Upper lobe of left lung (tissue), 6 donors: ENCODE data around the gene MITF. TPM values are rescaled to one million over a fixed set of nuclear protein-coding genes. Genes with fewer than 3 reads are reported as not detected.

Experiments
- ATAC-seq, 2 donors: fragments of 200-7000 bp; cut with Tn5 transposase; one replicate each; pipeline ENCODE4 v1.9.1; 2022; ENCODE audit warnings: mild to moderate bottlenecking in 2 of 2, moderate library complexity in 2 of 2; ENCODE audit not compliant: low FRiP score in 2 of 2
- DNase-seq, 2 donors: peaks; one replicate each; pipeline ENCODE4 v3.0.0-alpha.2; 2019 to 2020
- H3K27ac ChIP-seq, 4 donors: fragments of 200-600 bp; sonication (generic); one replicate each; pipeline ENCODE4 v1.5.1; 2016 to 2019
- H3K27me3 ChIP-seq, 4 donors: fragments of 200-600 bp; sonication (generic); one replicate each; pipeline ENCODE4 v1.5.1; 2017 to 2019
- H3K36me3 ChIP-seq, 4 donors: fragments of 200-600 bp; sonication (generic); one replicate each; pipeline ENCODE4 v1.5.1; 2016 to 2019
- H3K4me1 ChIP-seq, 4 donors: fragments of 200-600 bp; sonication (generic); one replicate each; pipeline ENCODE4 v1.5.1; 2018 to 2019
- H3K4me3 ChIP-seq, 4 donors: fragments of 200-600 bp; sonication (generic); one replicate each; pipeline ENCODE4 v1.5.1; 2017 to 2019; ENCODE audit warnings: mild to moderate bottlenecking in 2 of 4, moderate library complexity in 1 of 4
- H3K9me3 ChIP-seq, 4 donors: fragments of 200-600 bp; sonication (generic); one replicate each; pipeline ENCODE4 v1.5.1; 2018 to 2019
- CTCF ChIP-seq, 6 experiments: fragments of 450-650 bp in 4 of 6; fragments of 200-600 bp in 2 of 6; sonication (generic) in 2 of 6; IDR thresholded peaks; one replicate each; pipeline ENCODE4 v1.5.1; 2016 to 2019; ENCODE audit warnings: antibody characterized with exemption in 6 of 6
- EP300 ChIP-seq, 4 donors: sonication (generic); formaldehyde crosslinking; IDR thresholded peaks; one replicate each; pipeline ENCODE4 v1.5.1; 2017; ENCODE audit warnings: antibody characterized with exemption in 4 of 4, control low read depth in 2 of 4
- POLR2A ChIP-seq, 4 donors: fragments of 450-650 bp; IDR thresholded peaks; one replicate each; pipeline ENCODE4 v1.5.1; 2016 to 2017; ENCODE audit warnings: antibody characterized with exemption in 4 of 4, mild to moderate bottlenecking in 2 of 4
- POLR2AphosphoS5 ChIP-seq, 2 donors: sonication (generic); formaldehyde crosslinking; IDR thresholded peaks; one replicate each; pipeline ENCODE4 v1.5.1; 2017; ENCODE audit warnings: antibody characterized with exemption in 2 of 2
- WGBS, 2 donors: methylation state at CpG; one replicate each; pipeline ENCODE4 v1.1.5; 2017 to 2018; 5-methylcytosine and 5-hydroxymethylcytosine counted together
- total RNA-seq, 6 donors: library from RNA; depleted of rRNA in 4 of 6; stranded (reverse); fragments of >200 nt in 4 of 6; gene quantifications; one replicate each; pipeline versions ENCODE4 v1.1.0 to v1.2.1, GENCODE V29; 2016 to 2021
- donor health status: DM: no; HTN: no; CAD: no; lungs with moderate emphysema.
- donor health status: DM: no; HTN: yes; CAD: no; lungs with severe emphysema.

The MITF gene
- total RNA-seq, 6 donors from 2014 or later: 21.9 to 37.2 (median 29.5) TPM

- Histone ChIP-seq H3K4me3 (no peak overlapping the region), H3K27ac (peak overlapping the region in 3 of 4 donors; percentile 5 to 70 (median 58)), H3K36me3 (no peaks in the 10 kb centered on the region), H3K9me3 (no peaks in the 10 kb centered on the region), H3K4me1 (peaks cover 5 to 23% (median 16%) of the 10 kb centered on the region in 4 donors), H3K27me3 (no peaks in the 10 kb centered on the region)
- no peak for DNase-seq
- TF ChIP-seq POLR2AphosphoS5 (IDR thresholded peaks at IDR 0.05): no peak
- TF ChIP-seq CTCF (IDR thresholded peaks at IDR 0.05): no peak
- TF ChIP-seq POLR2A (IDR thresholded peaks at IDR 0.05): peak in 1 of 4 donors; percentile 13
- TF ChIP-seq EP300 (IDR thresholded peaks at IDR 0.05): peak in 1 of 4 donors; percentile 14
- peak in 1 of 2 donors; percentile 34 for ATAC-seq
- 70 to 93% methylated on average over 2 of the region's 2 CpGs for WGBS, 2 donors
Measured at GRCh38 chr3:69748503-69748902, 9.2 kb downstream of the MITF start.

GRCh38 chr3:69749461-69749860 lies 10.2 kb downstream of the MITF start:
- no peak for ATAC-seq
- no peaks in the 10 kb centered on the region for H3K27me3 ChIP-seq
- no peak for DNase-seq
- peaks cover 5 to 23% (median 15%) of the 10 kb centered on the region in 4 donors for H3K4me1 ChIP-seq
- WGBS, 2 donors: 72 to 85% methylated on average over 3 of the region's 3 CpGs
- no peak overlapping the region for H3K4me3 ChIP-seq
- no peaks in the 10 kb centered on the region for H3K36me3 ChIP-seq
- TF ChIP-seq CTCF (IDR thresholded peaks at IDR 0.05) (no peak), EP300 (IDR thresholded peaks at IDR 0.05) (no peak), POLR2AphosphoS5 (IDR thresholded peaks at IDR 0.05) (no peak), POLR2A (IDR thresholded peaks at IDR 0.05) (no peak)
- H3K27ac ChIP-seq: no peak overlapping the region
- H3K9me3 ChIP-seq: no peaks in the 10 kb centered on the region

- ATAC-seq (no peak), DNase-seq (no peak)
- Histone ChIP-seq H3K36me3 (no peaks in the 10 kb centered on the region), H3K4me3 (no peak overlapping the region), H3K27ac (peak overlapping the region in 3 of 4 donors; percentile 5 to 50 (median 42)), H3K4me1 (peaks cover 5 to 17% (median 11%) of the 10 kb centered on the region in 4 donors), H3K27me3 (no peaks in the 10 kb centered on the region), H3K9me3 (no peaks in the 10 kb centered on the region)
- WGBS, 2 donors: 94 to 98% methylated on average over 2 of the region's 2 CpGs
- TF ChIP-seq EP300 (IDR thresholded peaks at IDR 0.05) (no peak), POLR2AphosphoS5 (IDR thresholded peaks at IDR 0.05) (no peak), POLR2A (IDR thresholded peaks at IDR 0.05) (no peak), CTCF (IDR thresholded peaks at IDR 0.05) (no peak)
Measured at GRCh38 chr3:69750549-69750948, 11.3 kb downstream of the MITF start.

GRCh38 chr3:69751074-69751476 lies 11.8 kb downstream of the MITF start:
- peaks cover 5 to 13% (median 10%) of the 10 kb centered on the region in 4 donors for H3K4me1 ChIP-seq
- H3K4me3 ChIP-seq: no peak overlapping the region
- WGBS, 2 donors: 41 to 48% methylated on average over 1 of the region's 1 CpG
- peak in 1 of 2 donors; percentile 18 for TF ChIP-seq POLR2AphosphoS5 (IDR thresholded peaks at IDR 0.05)
- TF ChIP-seq EP300 (IDR thresholded peaks at IDR 0.05): no peak
- no peaks in the 10 kb centered on the region for H3K36me3 ChIP-seq
- ATAC-seq (peak; percentile 56 to 61), DNase-seq (no peak)
- H3K9me3 ChIP-seq: no peaks in the 10 kb centered on the region
- H3K27ac ChIP-seq: peak overlapping the region in 2 of 4 donors; percentile 42 to 50
- H3K27me3 ChIP-seq: no peaks in the 10 kb centered on the region

GRCh38 chr3:69752241-69752640 lies 13.0 kb downstream of the MITF start:
- 74 to 100% methylated on average over 1 of the region's 1 CpG for WGBS, 2 donors
- peak overlapping the region in 2 of 4 donors; percentile 38 to 50 for H3K27ac ChIP-seq
- TF ChIP-seq POLR2AphosphoS5 (IDR thresholded peaks at IDR 0.05): no peak
- H3K4me1 ChIP-seq: peaks cover 1 to 13% (median 5%) of the 10 kb centered on the region in 4 donors
- no peaks in the 10 kb centered on the region for H3K36me3 ChIP-seq
- H3K27me3 ChIP-seq: no peaks in the 10 kb centered on the region
- DNase-seq (no peak), ATAC-seq (no peak)
- H3K9me3 ChIP-seq: no peaks in the 10 kb centered on the region
- no peak overlapping the region for H3K4me3 ChIP-seq

GRCh38 chr3:69753179-69753775 lies 14.0 kb downstream of the MITF start:
- Histone ChIP-seq H3K27ac (peak overlapping the region in 2 of 4 donors; percentile 38 to 40), H3K9me3 (no peaks in the 10 kb centered on the region), H3K4me1 (peaks cover 0 to 13% (median 5%) of the 10 kb centered on the region in 4 donors), H3K4me3 (no peak overlapping the region), H3K36me3 (no peaks in the 10 kb centered on the region), H3K27me3 (no peaks in the 10 kb centered on the region)
- TF ChIP-seq POLR2A (IDR thresholded peaks at IDR 0.05) (no peak), EP300 (IDR thresholded peaks at IDR 0.05) (no peak), CTCF (IDR thresholded peaks at IDR 0.05) (no peak), POLR2AphosphoS5 (IDR thresholded peaks at IDR 0.05) (no peak)
- DNase-seq: no peak
- no peak for ATAC-seq
